WTC11 (cell line): ENCODE measurements around the gene CCDC167. TPM values are rescaled to one million over a fixed set of nuclear protein-coding genes. Genes with fewer than 3 reads are reported as not detected.
A peak's percentile ranks its signal among the peaks of the same experiment; 100 is the strongest.

Experiments
- ATAC-seq: fragments of 200-7000 bp; cut with Tn5 transposase; 2 replicates; pipeline ENCODE4 v1.10.0; 2021; ENCODE audit warnings: mild to moderate bottlenecking, moderate library complexity
- CTCF ChIA-PET: fragments of 300-600 bp; sonication (Branson Sonifier 250); formaldehyde crosslinking; loops from one replicate; lab custom pipeline; 2021; ENCODE audit warnings: antibody characterized with exemption; lab: Charles Lee
- POLR2A ChIA-PET: fragments of 350-600 bp; sonication (Branson Sonifier 250); formaldehyde crosslinking; loops from one replicate; lab custom pipeline; 2021; ENCODE audit warnings: antibody characterized with exemption; lab: Charles Lee
- DNase-seq: peaks from one replicate; pipeline ENCODE4 v3.0.0; 2021; ENCODE audit warnings: low spot score
- H3K27ac Mint-ChIP-seq: 2 replicates; pipeline ENCODE4 v1.8.0; 2021; ENCODE audit warnings: mixed read lengths
- H3K27me3 Mint-ChIP-seq: 2 replicates; pipeline ENCODE4 v1.8.0; 2021; ENCODE audit warnings: low read depth, mild to moderate bottlenecking, moderate library complexity, mixed read lengths
- H3K36me3 Mint-ChIP-seq: 2 replicates; pipeline ENCODE4 v1.8.0; 2021; ENCODE audit warnings: mixed read lengths
- H3K4me1 Mint-ChIP-seq: 2 replicates; pipeline ENCODE4 v1.8.0; 2022; ENCODE audit warnings: mixed read lengths
- H3K4me3 Mint-ChIP-seq: 2 replicates; pipeline ENCODE4 v1.8.0; 2021; ENCODE audit warnings: mild to moderate bottlenecking, moderate library complexity, mixed read lengths
- H3K9me3 Mint-ChIP-seq: 2 replicates; pipeline ENCODE4 v1.8.0; 2021; ENCODE audit warnings: mixed read lengths
- ATF1 ChIP-seq: sonication (generic); formaldehyde crosslinking; IDR thresholded peaks from 2 replicates; pipeline ENCODE4 v1.8.1; 2023; ENCODE audit warnings: mild to moderate bottlenecking, moderate library complexity, missing genetic modification reagents
- ATF2 ChIP-seq: sonication (generic); formaldehyde crosslinking; IDR thresholded peaks from 2 replicates; pipeline ENCODE4 v1.8.1; 2022; ENCODE audit warnings: low read depth, missing genetic modification reagents, borderline replicate concordance
- ATF3 ChIP-seq: sonication (generic); formaldehyde crosslinking; conservative IDR thresholded peaks from 2 replicates; pipeline ENCODE4 v1.8.1; 2022; ENCODE audit warnings: mild to moderate bottlenecking, missing genetic modification reagents
- CBFB ChIP-seq: sonication (generic); formaldehyde crosslinking; IDR thresholded peaks from 2 replicates; pipeline ENCODE4 v1.8.1; 2022; ENCODE audit warnings: mild to moderate bottlenecking, low read depth, missing genetic modification reagents
- E2F5 ChIP-seq: sonication (generic); formaldehyde crosslinking; IDR thresholded peaks from 2 replicates; pipeline ENCODE4 v1.8.1; 2022; ENCODE audit warnings: mild to moderate bottlenecking, moderate library complexity, missing genetic modification reagents
- ELF4 ChIP-seq: sonication (generic); formaldehyde crosslinking; IDR thresholded peaks from 2 replicates; pipeline ENCODE4 v1.8.1; 2022; ENCODE audit warnings: low read depth, mild to moderate bottlenecking, moderate library complexity, missing genetic modification reagents
- ERG ChIP-seq: fragments of 250-450 bp; sonication (Bioruptor Pico); IDR thresholded peaks from 2 replicates; pipeline ENCODE4 v1.8.0; 2021; ENCODE audit warnings: mild to moderate bottlenecking
- ESRRA ChIP-seq: sonication (generic); formaldehyde crosslinking; IDR thresholded peaks from 2 replicates; pipeline ENCODE4 v1.8.1; 2022; ENCODE audit warnings: mild to moderate bottlenecking, missing genetic modification reagents, borderline replicate concordance
- ETV6 ChIP-seq: sonication (generic); formaldehyde crosslinking; IDR thresholded peaks from 2 replicates; pipeline ENCODE4 v1.8.1; 2022; ENCODE audit warnings: mild to moderate bottlenecking, missing genetic modification reagents
- FOXJ3 ChIP-seq: sonication (generic); formaldehyde crosslinking; IDR thresholded peaks from 2 replicates; pipeline ENCODE4 v1.9.0; 2021; ENCODE audit warnings: missing genetic modification reagents, mild to moderate bottlenecking, borderline replicate concordance
- FOXK1 ChIP-seq: sonication (generic); formaldehyde crosslinking; IDR thresholded peaks from 2 replicates; pipeline ENCODE4 v1.8.0; 2022; ENCODE audit warnings: mild to moderate bottlenecking, moderate library complexity, missing genetic modification reagents
- FOXP1 ChIP-seq: sonication (generic); formaldehyde crosslinking; IDR thresholded peaks from 2 replicates; pipeline ENCODE4 v1.8.0; 2022; ENCODE audit warnings: missing genetic modification reagents, mild to moderate bottlenecking, moderate library complexity, borderline replicate concordance
- GTF2I ChIP-seq: fragments of 250-450 bp; sonication (Bioruptor Pico); conservative IDR thresholded peaks from 2 replicates; pipeline ENCODE4 v1.4.0; 2021; ENCODE audit warnings: mild to moderate bottlenecking
- MXD4 ChIP-seq: fragments of 250-450 bp; sonication (Bioruptor Pico); IDR thresholded peaks from 2 replicates; pipeline ENCODE4 v1.8.0; 2021; ENCODE audit warnings: mild to moderate bottlenecking, moderate library complexity, borderline replicate concordance
- MYBL2 ChIP-seq: sonication (generic); formaldehyde crosslinking; IDR thresholded peaks from 2 replicates; pipeline ENCODE4 v1.8.1; 2023; ENCODE audit warnings: mild to moderate bottlenecking, moderate library complexity, missing genetic modification reagents
- NFYB ChIP-seq: sonication (generic); formaldehyde crosslinking; conservative IDR thresholded peaks from 2 replicates; pipeline ENCODE4 v1.8.0; 2022; ENCODE audit warnings: low read depth, missing genetic modification reagents
- RELA ChIP-seq: sonication (generic); formaldehyde crosslinking; IDR thresholded peaks from 2 replicates; pipeline ENCODE4 v1.8.1; 2022; ENCODE audit warnings: missing genetic modification reagents, mild to moderate bottlenecking, borderline replicate concordance
- SMAD3 ChIP-seq: sonication (generic); formaldehyde crosslinking; IDR thresholded peaks from 2 replicates; pipeline ENCODE4 v1.8.0; 2022; ENCODE audit warnings: missing genetic modification reagents, mild to moderate bottlenecking, borderline replicate concordance
- SOX15 ChIP-seq: fragments of 250-450 bp; sonication (Bioruptor Pico); IDR thresholded peaks from 2 replicates; pipeline ENCODE4 v1.9.0; 2021; ENCODE audit warnings: mild to moderate bottlenecking
- SP1 ChIP-seq: sonication (generic); formaldehyde crosslinking; conservative IDR thresholded peaks from 2 replicates; pipeline ENCODE4 v1.8.1; 2022; ENCODE audit warnings: missing genetic modification reagents
- TP53 ChIP-seq: sonication (generic); formaldehyde crosslinking; IDR thresholded peaks from 2 replicates; pipeline ENCODE4 v1.8.1; 2023; ENCODE audit warnings: mild to moderate bottlenecking, missing genetic modification reagents
- USF2 ChIP-seq: sonication (generic); formaldehyde crosslinking; IDR thresholded peaks from 2 replicates; pipeline ENCODE4 v1.8.1; 2023; ENCODE audit warnings: mild to moderate bottlenecking, missing genetic modification reagents, moderate library complexity
- ZNF138 ChIP-seq: sonication (generic); formaldehyde crosslinking; conservative IDR thresholded peaks from 2 replicates; pipeline ENCODE4 v1.8.1; 2022; ENCODE audit warnings: mild to moderate bottlenecking, moderate library complexity, missing genetic modification reagents
- ZNF281 ChIP-seq: sonication (generic); formaldehyde crosslinking; IDR thresholded peaks from 2 replicates; pipeline ENCODE4 v1.8.0; 2023; ENCODE audit warnings: mild to moderate bottlenecking, missing genetic modification reagents
- ZNF532 ChIP-seq: fragments of 250-450 bp; sonication (Bioruptor Pico); IDR thresholded peaks from 2 replicates; pipeline ENCODE4 v1.9.0; 2021; ENCODE audit warnings: mild to moderate bottlenecking, borderline replicate concordance
- total RNA-seq: library from RNA; stranded (reverse); gene quantifications from 3 replicates; pipeline ENCODE4 v1.2.3, GENCODE V29; 2021

The CCDC167 gene
- total RNA-seq, 1 experiment from 2014 or later = 19.1 TPM

GRCh38 chr6:37507077-37507476 lies 7.4 kb upstream of the CCDC167 start:
- 0 out of 2 replicates have a peak, but pooled peaks cover 2% of the 10 kb centered on the region for H3K36me3 Mint-ChIP-seq
- H3K27ac Mint-ChIP-seq = no peak overlapping the region
- DNase-seq = no peak
- peak; percentile 55 for ATAC-seq
- H3K4me3 Mint-ChIP-seq = no peak overlapping the region
- H3K9me3 Mint-ChIP-seq = peaks cover 7% of the 10 kb centered on the region
- H3K4me1 Mint-ChIP-seq = peaks cover 44% of the 10 kb centered on the region
- no peak for TF ChIP-seq E2F5
- peak; percentile 69 for TF ChIP-seq NFYB (CRISPR knock-in tag)
- TF ChIP-seq MXD4 = no peak
- peak; percentile 73 for TF ChIP-seq USF2 (CRISPR knock-in tag)
- TF ChIP-seq ATF2 = no peak
- TF ChIP-seq ESRRA = no peak
- TF ChIP-seq ATF3 = no peak
- ChIA-PET POLR2A (no interaction called here), CTCF (interaction anchor here (0.9 to 1.7 kb wide), 4 partner anchors 9 to 143 kb away, joined by 3 to 4 read pairs (median 3); no protein-coding TSS in a partner anchor)
- H3K27me3 Mint-ChIP-seq = peaks cover 28% of the 10 kb centered on the region

- H3K9me3 Mint-ChIP-seq = peaks cover 7% of the 10 kb centered on the region
- ChIA-PET POLR2A (no interaction called here), CTCF (interaction anchor here (0.9 to 1.7 kb wide), 4 partner anchors 32 to 148 kb away, joined by 3 to 6 read pairs (median 4); no protein-coding TSS in a partner anchor)
- no peak for DNase-seq
- H3K27me3 Mint-ChIP-seq = peaks cover 26% of the 10 kb centered on the region
- peaks cover 38% of the 10 kb centered on the region for H3K4me1 Mint-ChIP-seq
- no peak for ATAC-seq
- no peak overlapping the region for H3K4me3 Mint-ChIP-seq
- no peak overlapping the region for H3K27ac Mint-ChIP-seq
- 0 out of 2 replicates have a peak, but pooled peaks cover 2% of the 10 kb centered on the region for H3K36me3 Mint-ChIP-seq
- TF ChIP-seq ZNF138 (CRISPR knock-in tag) (no peak), FOXK1 (CRISPR knock-in tag) (no peak), CBFB (no peak), TP53 (CRISPR knock-in tag) (no peak), ZNF281 (CRISPR knock-in tag) (no peak), ZNF532 (no peak), ETV6 (no peak), MYBL2 (CRISPR knock-in tag) (no peak), FOXP1 (CRISPR knock-in tag) (no peak), SOX15 (CRISPR knock-in tag) (no peak), ATF1 (CRISPR knock-in tag) (no peak), SMAD3 (CRISPR knock-in tag) (no peak), ELF4 (CRISPR knock-in tag) (no peak), RELA (CRISPR knock-in tag) (no peak), FOXJ3 (CRISPR knock-in tag) (no peak), SP1 (CRISPR knock-in tag) (no peak), ERG (CRISPR knock-in tag) (no peak), GTF2I (CRISPR knock-in tag) (no peak)
Observed at GRCh38 chr6:37506479-37506878, 6.8 kb upstream of the CCDC167 start.
